ENCODE results near the gene DPF1.

DNA sequence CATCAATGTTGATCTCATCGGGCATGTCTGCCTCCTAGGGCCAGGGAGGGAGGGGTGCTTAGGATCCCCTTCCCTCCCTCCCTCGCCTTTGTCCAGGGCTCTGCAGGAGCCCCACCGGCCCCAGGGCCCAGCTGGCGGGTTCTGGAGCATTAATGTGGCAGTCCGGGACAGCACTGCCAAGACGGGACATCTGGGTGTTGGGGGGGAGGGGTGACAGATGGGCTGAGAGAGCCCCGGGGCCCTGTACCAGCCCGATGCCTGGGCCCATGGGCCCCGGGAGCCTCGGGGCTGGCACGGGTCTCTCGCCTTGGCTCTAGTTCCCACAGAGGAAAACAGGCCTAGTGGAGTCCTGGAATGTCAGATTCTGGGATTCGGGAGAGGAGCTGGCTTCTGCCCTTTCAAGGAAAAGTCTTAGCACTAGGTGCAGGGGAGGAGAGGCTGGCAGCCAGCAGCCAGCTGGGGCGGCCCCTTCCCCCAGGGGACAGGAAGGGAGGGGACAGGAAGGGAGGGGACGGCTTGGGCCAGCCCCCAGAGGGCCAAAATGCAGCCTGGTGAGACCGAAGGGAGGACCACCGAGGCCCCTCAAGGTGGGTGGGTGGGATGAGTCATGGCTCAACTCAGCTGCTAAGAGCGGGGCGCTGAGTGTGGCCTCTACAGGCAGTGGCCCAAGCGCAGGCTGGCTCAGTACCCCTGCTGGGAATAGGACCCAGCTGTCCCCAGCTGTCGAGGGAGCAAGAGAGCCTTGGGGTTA, 29.1 kb upstream of the DPF1 start:
- TF ChIP-seq, protein P1, sequence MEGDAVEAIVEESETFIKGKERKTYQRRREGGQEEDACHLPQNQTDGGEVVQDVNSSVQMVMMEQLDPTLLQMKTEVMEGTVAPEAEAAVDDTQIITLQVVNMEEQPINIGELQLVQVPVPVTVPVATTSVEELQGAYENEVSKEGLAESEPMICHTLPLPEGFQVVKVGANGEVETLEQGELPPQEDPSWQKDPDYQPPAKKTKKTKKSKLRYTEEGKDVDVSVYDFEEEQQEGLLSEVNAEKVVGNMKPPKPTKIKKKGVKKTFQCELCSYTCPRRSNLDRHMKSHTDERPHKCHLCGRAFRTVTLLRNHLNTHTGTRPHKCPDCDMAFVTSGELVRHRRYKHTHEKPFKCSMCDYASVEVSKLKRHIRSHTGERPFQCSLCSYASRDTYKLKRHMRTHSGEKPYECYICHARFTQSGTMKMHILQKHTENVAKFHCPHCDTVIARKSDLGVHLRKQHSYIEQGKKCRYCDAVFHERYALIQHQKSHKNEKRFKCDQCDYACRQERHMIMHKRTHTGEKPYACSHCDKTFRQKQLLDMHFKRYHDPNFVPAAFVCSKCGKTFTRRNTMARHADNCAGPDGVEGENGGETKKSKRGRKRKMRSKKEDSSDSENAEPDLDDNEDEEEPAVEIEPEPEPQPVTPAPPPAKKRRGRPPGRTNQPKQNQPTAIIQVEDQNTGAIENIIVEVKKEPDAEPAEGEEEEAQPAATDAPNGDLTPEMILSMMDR (IDR thresholded peaks at IDR 0.05), result no peak
- peak in 1 of 4 donors; percentile 32 for TF ChIP-seq POLR2A (IDR thresholded peaks at IDR 0.05)

Data from esophagus squamous epithelium (tissue), 4 donors.